Limb (tissue), 2 donors: Measurements from ENCODE around the gene CELF2.
"Not testable (repeated sequence)": the region's sequence is repeated elsewhere in the genome, so short reads cannot be mapped to it uniquely, and the experiment has no call there.

Experiments used
- DNase-seq, 2 donors: peaks; one replicate each; pipeline ENCODE4 v3.0.0-alpha.2; 2016; ENCODE audit errors: extremely low spot score in 2 of 2

Gene CELF2

DNA sequence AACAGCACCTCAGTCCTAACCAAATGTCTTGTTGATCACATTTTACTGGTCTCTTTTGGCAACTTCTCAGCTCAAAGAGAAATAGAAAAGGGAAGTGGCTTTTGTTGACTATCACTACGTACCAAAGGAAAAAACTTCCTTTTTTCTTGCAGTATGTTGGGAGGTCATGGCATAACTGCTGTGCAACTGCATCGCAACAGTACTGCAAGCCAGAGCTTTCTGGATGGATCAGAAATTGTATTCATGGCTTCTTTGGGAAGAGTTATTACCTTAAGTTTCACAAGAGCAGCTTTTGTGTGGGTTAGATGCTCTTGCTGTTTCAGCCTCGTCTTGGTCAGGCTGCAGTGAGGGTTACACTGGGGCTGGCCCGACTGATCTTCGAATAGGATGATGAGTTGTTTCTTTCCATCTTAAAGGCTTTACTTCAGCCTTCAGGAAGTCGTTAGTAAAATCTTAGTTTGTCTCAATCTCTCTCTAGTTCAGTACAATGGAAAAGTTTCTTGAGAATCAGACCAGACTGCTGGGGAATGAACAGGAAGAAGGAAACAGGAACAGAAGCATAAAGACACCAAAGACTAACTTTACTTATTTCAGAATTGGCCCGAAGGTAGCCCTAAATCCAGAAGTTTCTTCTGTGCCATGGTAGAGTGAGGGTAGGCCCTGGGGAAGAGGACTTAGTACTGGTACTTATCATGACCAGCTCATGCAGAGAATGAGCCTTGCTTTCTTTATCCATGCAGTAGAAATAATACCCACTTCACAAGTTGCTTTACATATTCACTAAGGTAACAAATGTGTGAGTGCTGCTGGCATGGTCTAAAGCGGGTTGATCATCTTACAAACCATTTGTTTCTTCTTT, 153.6 kb downstream of the CELF2 start:
- DNase-seq: no peak

- no peak for DNase-seq
These were observed 155.4 kb downstream of the CELF2 start for GRCh38 chr10:11173042-11173441.

GRCh38 chr10:11175823-11176243, 158.2 kb downstream of the CELF2 start:
- no peak for DNase-seq

- no peak for DNase-seq
These were observed 159.1 kb downstream of the CELF2 start for GRCh38 chr10:11176746-11177145.

DNA sequence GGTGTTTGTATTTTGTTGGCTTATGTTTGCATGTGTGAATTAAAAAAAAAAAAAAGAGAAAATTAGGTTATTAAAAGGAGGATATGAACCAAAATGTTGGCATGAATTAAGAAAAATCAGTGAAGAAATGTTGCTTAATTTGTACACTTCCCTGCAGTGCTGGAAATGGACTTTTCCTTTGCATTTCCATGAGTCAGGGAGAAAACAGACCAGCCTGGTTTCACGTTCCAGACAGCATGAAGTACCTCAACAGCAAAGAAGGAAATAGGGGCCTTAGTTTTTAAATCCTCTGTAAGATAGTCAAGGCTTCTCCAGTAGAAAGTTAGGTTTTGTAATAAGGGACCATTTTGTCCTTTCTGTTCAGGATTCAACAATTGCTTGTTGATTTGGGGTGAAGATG, 159.7 kb downstream of the CELF2 start:
- DNase-seq: no peak

- no peak for DNase-seq
These were observed 160.3 kb downstream of the CELF2 start for GRCh38 chr10:11177926-11178471.

- no peak for DNase-seq
These were observed 161.2 kb downstream of the CELF2 start for GRCh38 chr10:11178606-11179515.

DNA sequence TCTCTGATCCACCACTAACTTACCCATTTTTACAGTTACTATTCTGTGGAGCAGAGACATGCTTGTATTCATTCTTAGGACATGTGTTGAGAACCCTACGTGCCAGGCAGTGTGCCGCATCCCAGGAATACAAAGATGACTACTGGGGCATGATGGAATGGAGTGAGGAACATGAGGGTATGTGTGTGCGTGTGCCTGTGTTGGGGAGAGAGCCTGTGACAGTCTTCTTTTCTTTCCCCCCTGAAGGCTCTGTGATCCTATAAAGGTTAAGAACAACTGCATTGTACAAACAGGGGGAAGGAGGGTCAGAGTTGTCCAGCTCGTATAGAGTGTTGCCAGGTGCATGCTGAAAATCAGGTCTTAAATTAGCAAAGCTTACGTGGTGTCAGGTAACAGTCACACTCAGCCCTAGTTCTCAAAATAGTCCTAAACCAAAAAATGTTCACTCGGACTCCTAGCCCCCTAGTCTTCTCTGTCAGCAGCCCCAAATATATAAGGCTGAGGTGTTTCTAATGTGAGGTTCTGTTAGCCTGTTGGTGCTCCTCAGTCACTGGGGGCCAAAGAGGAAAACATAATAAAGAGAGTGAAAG, 161.9 kb downstream of the CELF2 start:
- no peak for DNase-seq

GRCh38 chr10:11180228-11180627, 162.6 kb downstream of the CELF2 start:
- DNase-seq: no peak

DNA sequence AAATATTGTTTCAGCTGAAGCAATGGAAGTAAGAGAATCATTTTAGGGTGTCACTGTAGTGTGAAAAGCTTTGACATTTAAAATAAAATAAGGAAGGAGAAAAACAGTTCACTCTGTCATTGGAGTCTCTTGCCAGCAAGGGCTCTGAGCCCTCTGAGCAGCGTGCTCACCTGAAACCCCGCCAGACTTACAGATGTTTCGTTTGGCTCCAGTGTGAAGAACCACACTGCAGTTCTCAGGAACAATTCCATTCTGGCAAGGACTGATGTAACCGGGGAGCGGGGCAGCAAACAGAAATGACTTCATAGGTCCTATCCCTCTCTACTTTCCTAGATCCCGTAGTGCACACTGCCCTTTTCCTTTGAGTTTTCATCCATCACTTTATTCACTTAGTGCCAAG, 164.3 kb downstream of the CELF2 start:
- DNase-seq: peak in 1 of 2 donors; percentile 57

DNA sequence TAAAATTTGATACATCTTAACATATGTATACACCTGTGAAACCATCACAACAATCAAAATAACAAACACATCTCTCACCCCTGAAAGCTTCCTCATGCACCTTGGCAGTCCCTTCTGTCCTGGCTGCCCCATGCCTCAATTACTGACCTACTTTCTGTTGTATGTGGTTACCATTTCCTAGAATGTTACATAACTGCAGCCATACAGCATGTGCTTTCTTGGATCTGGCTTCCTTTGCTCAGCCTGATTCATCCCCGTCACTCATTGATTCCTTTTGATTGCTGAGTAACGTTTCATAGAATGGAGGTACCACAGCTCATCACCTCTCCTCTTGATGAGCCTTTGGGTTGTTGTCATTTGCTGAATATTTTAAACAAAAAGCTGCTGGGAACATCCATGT, 165.3 kb downstream of the CELF2 start:
- DNase-seq: no peak

GRCh38 chr10:11184093-11184492, 166.4 kb downstream of the CELF2 start:
- no peak for DNase-seq

DNA sequence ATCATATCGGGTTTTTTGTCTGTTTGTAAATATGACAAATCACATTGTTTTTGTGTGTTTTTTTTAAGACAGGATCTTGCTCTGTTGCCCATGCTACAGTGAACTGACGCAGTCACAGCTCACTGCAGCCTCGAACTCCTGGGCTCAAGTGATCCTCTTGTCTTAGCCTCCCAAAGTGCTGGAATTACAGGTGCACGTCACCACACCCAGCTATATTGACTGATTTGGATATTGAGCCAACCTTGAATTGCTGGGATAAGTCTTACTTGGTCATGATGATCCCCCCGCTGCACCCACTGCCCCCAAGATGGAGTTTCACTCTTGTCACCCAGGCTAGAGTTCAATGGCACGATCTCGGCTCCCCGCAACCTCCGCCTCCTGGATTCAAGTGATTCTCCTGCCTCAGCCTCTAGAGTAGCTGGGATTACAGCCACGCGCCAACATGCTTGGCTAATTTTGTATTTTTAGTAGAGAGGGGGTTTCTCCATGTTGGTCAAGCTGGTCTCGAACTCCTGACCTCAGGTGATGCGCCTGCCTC, 167.5 kb downstream of the CELF2 start:
- not testable (repeated sequence) for DNase-seq

DNA sequence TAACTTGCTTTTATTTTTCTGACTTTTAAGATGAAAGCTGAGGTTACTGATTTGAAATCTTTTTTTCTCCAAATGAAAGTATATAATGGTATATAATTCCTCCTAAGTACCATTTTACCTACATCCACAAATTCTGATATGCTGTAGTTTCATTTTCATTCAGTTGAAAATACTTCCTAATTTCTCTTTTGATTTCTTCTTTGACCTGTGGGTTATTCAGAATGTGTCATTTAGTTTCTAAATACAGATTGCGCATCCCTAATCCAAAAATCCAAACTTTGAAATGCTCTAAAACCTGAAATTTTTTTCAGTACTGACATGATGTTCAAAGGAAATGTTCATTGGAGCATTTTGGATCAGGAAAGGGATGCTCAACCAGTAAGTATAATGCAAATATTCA, 168.7 kb downstream of the CELF2 start:
- DNase-seq: no peak

GRCh38 chr10:11189582-11190376, 172.1 kb downstream of the CELF2 start:
- no peak for DNase-seq

GRCh38 chr10:11191190-11191589, 173.5 kb downstream of the CELF2 start:
- no peak for DNase-seq

GRCh38 chr10:11191678-11192077, 174.0 kb downstream of the CELF2 start:
- DNase-seq: no peak

GRCh38 chr10:11192304-11193000, 174.8 kb downstream of the CELF2 start:
- DNase-seq: no peak

GRCh38 chr10:11193001-11193551, 175.4 kb downstream of the CELF2 start:
- DNase-seq: no peak
